ENCODE data around the gene SUMO3.

The SUMO3 gene

GRCh38 chr21:44849616-44850130 is 31.8 kb upstream of the SUMO3 start:
- H3K27ac ChIP-seq, result no peak overlapping the region
- TF ChIP-seq CTCF (IDR thresholded peaks at IDR 0.05; ENCODE audit: low read depth, low read length, missing control alignments), result no peak
- peaks cover under 1% of the 10 kb centered on the region for H3K27me3 ChIP-seq (replicated peaks)
- in situ Hi-C loops (cut with HindIII; ENCODE audit: low pct_ligation_motif_present, low sequenced_read_pairs), result loop anchor here (10.0 kb wide), 1 partner anchor 45 kb away; the partner anchor contains the start of gene UBE2G2
- H3K4me3 ChIP-seq (ENCODE audit: low read depth, low read length), result no peak overlapping the region
- no peak for DNase-seq
- H3K36me3 ChIP-seq (replicated peaks), result peaks cover 34% of the 10 kb centered on the region

- Histone ChIP-seq H3K4me3 (ENCODE audit: low read depth, low read length) (no peak overlapping the region), H3K36me3 (replicated peaks) (peaks cover 28% of the 10 kb centered on the region), H3K27ac (no peak overlapping the region), H3K27me3 (replicated peaks) (peaks cover 4% of the 10 kb centered on the region)
- in situ Hi-C loops (cut with HindIII; ENCODE audit: low pct_ligation_motif_present, low sequenced_read_pairs), result no loop called here
- TF ChIP-seq CTCF (IDR thresholded peaks at IDR 0.05; ENCODE audit: low read depth, low read length, missing control alignments), result no peak
- no peak for DNase-seq
Observed at GRCh38 chr21:44848821-44849521, 31.1 kb upstream of the SUMO3 start.

GRCh38 chr21:44847261-44848056 is 29.6 kb upstream of the SUMO3 start:
- Histone ChIP-seq H3K4me3 (ENCODE audit: low read depth, low read length) (no peak overlapping the region), H3K36me3 (replicated peaks) (peaks cover 20% of the 10 kb centered on the region), H3K27ac (no peak overlapping the region), H3K27me3 (replicated peaks) (peaks cover 13% of the 10 kb centered on the region)
- in situ Hi-C loops (cut with HindIII; ENCODE audit: low pct_ligation_motif_present, low sequenced_read_pairs), result no loop called here
- no peak for DNase-seq
- TF ChIP-seq CTCF (IDR thresholded peaks at IDR 0.05; ENCODE audit: low read depth, low read length, missing control alignments), result no peak

GRCh38 chr21:44846485-44847260 is 28.8 kb upstream of the SUMO3 start:
- no peak overlapping the region for H3K4me3 ChIP-seq (ENCODE audit: low read depth, low read length)
- no peak for TF ChIP-seq CTCF (IDR thresholded peaks at IDR 0.05; ENCODE audit: low read depth, low read length, missing control alignments)
- DNase-seq, result peak; percentile 9
- no peak overlapping the region for H3K27ac ChIP-seq
- H3K27me3 ChIP-seq (replicated peaks), result peaks cover 18% of the 10 kb centered on the region
- in situ Hi-C loops (cut with HindIII; ENCODE audit: low pct_ligation_motif_present, low sequenced_read_pairs), result no loop called here
- H3K36me3 ChIP-seq (replicated peaks), result peaks cover 20% of the 10 kb centered on the region

GRCh38 chr21:44846224-44846484 is 28.3 kb upstream of the SUMO3 start:
- H3K4me3 ChIP-seq (ENCODE audit: low read depth, low read length), result peak overlapping the region; percentile 33
- in situ Hi-C loops (cut with HindIII; ENCODE audit: low pct_ligation_motif_present, low sequenced_read_pairs), result no loop called here
- H3K27ac ChIP-seq, result no peak overlapping the region

More at GRCh38 chr21:44846224-44846484, 28.3 kb upstream of the SUMO3 start:
- TF ChIP-seq CTCF (IDR thresholded peaks at IDR 0.05; ENCODE audit: low read depth, low read length, missing control alignments), result no peak
- no peak for DNase-seq
- Histone ChIP-seq H3K36me3 (replicated peaks) (peaks cover 20% of the 10 kb centered on the region), H3K27me3 (replicated peaks) (peaks cover 19% of the 10 kb centered on the region)
